ENCODE measurements around the gene ARPC1A. TPM values are rescaled to one million over a fixed set of nuclear protein-coding genes. Genes with fewer than 3 reads are reported as not detected.

The ARPC1A gene
- total RNA-seq, 1 donor from 2014 or later = 131 TPM

- Histone ChIP-seq H3K4me3 (no peak overlapping the region), H3K27me3 (ENCODE audit: low read depth) (no peaks in the 10 kb centered on the region), H3K27ac (replicated peaks) (no peak overlapping the region), H3K9me3 (replicated peaks) (no peaks in the 10 kb centered on the region), H3K36me3 (peaks cover 64% of the 10 kb centered on the region), H3K4me1 (peaks cover 10% of the 10 kb centered on the region)
- DNase-seq = no peak
- intact Hi-C loops (cut with micrococcal nuclease) = no loop called here
- no peak for TF ChIP-seq CTCF (IDR thresholded peaks at IDR 0.05; ENCODE audit: borderline replicate concordance)
Observed at GRCh38 chr7:99387912-99388311, 62.2 kb downstream of the ARPC1A start.

DNA sequence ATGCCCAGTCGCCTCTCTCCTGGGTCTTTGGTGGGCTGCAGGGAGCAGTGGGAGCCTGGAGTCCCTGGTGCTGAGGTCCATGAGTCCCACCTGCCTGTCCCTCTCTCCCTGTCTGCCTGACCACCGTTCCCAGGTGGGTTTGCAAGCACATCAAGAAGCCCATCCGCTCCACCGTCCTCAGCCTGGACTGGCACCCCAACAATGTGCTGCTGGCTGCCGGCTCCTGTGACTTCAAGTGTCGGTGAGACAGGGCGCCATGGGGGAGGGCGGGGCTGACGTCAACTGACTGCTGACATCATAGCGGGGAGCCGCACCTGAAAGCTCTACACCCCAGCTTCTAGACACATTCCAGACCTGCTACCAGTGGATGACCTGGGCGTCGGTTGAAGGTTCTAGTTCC is 64.1 kb downstream of the ARPC1A start:
- Histone ChIP-seq H3K4me3 (no peak overlapping the region), H3K9me3 (replicated peaks) (no peaks in the 10 kb centered on the region), H3K36me3 (peaks cover 75% of the 10 kb centered on the region), H3K4me1 (peaks cover 24% of the 10 kb centered on the region), H3K27me3 (ENCODE audit: low read depth) (no peaks in the 10 kb centered on the region), H3K27ac (replicated peaks) (no peak overlapping the region)
- DNase-seq = no peak
- intact Hi-C loops (cut with micrococcal nuclease) = no loop called here
- no peak for TF ChIP-seq CTCF (IDR thresholded peaks at IDR 0.05; ENCODE audit: borderline replicate concordance)

DNA sequence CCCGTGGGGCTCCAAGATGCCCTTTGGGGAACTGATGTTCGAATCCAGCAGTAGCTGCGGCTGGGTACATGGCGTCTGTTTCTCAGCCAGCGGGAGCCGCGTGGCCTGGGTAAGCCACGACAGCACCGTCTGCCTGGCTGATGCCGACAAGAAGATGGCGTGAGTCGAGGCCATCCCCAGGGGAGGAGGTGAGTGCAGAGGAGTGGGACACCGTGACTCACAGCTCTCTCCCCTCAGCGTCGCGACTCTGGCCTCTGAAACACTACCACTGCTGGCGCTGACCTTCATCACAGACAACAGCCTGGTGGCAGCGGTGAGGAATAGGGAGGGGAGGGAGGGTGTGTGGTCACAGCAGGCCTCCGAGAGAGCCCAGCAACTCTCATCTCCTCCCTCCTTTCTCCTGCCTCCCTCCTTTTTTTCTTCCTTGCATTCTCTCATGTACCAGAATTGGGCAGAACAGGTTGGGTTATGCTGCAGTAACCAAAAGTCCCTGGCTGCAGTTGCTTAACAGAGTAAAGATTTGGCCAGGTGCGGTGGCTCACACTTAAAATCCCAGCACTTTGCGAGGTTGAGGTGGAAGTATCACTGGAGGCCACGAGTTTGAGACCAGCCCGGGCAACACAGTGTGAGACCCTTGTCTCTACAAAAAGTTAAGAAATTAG is 65.4 kb downstream of the ARPC1A start:
- no peak for DNase-seq
- Histone ChIP-seq H3K27ac (replicated peaks) (no peak overlapping the region), H3K36me3 (peaks cover 79% of the 10 kb centered on the region), H3K27me3 (ENCODE audit: low read depth) (no peaks in the 10 kb centered on the region), H3K9me3 (replicated peaks) (no peaks in the 10 kb centered on the region), H3K4me3 (no peak overlapping the region), H3K4me1 (peaks cover 32% of the 10 kb centered on the region)
- intact Hi-C loops (cut with micrococcal nuclease) = no loop called here
- no peak for TF ChIP-seq CTCF (IDR thresholded peaks at IDR 0.05; ENCODE audit: borderline replicate concordance)

DNA sequence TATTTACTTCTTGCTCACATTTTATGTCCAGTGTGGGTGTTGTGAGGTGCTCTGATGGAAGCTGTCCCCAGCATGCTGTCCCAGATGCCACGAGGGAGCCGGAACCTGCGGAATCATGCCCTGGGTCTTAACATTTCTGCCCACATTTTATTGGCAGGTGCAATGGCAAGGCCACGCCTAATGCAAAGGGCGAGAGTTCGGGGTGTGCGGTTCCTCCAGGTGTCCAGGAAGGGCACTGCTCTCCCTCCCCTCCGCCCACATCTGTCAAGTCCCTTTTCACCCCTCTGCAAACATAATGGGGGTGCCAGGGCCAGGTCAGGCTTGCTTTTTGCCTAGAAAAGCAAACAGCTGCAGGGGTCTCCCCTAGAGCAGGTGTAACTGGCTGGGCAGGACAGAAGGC is 66.3 kb downstream of the ARPC1A start:
- Histone ChIP-seq H3K4me3 (peak overlapping the region; percentile 75), H3K27ac (replicated peaks) (peak overlapping the region; percentile 72), H3K36me3 (peaks cover 71% of the 10 kb centered on the region)

DNA sequence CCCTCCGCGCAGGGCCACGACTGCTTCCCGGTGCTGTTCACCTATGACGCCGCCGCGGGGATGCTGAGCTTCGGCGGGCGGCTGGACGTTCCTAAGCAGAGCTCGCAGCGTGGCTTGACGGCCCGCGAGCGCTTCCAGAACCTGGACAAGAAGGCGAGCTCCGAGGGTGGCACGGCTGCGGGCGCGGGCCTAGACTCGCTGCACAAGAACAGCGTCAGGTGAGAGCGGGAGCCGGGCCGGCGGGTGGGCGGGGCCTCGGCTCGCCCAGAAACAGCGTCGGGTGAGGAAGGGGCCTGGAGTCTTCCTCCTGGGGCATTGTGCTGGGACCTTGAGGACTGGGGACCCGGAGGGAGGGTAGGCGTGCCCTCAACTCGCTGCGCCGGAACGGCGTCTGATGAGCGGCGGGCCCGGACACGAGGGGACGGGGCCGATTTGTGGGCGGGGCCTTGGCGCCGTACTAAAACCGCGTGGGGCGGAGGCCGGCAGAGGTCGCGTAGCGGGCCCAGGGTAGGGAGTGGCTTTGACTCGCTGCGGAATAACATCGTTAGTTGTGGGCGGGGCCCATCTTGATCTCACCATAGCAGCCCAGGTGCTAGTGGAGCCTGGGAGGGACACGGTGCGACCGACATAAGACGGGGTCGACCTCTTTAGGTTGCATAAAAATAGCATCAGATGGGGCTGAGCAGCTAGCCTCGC is 67.1 kb downstream of the ARPC1A start:
- Histone ChIP-seq H3K27me3 (ENCODE audit: low read depth) (no peaks in the 10 kb centered on the region), H3K4me1 (peaks cover 32% of the 10 kb centered on the region), H3K9me3 (replicated peaks) (no peaks in the 10 kb centered on the region), H3K36me3 (peaks cover 71% of the 10 kb centered on the region), H3K4me3 (peak overlapping the region; percentile 75), H3K27ac (replicated peaks) (peak overlapping the region; percentile 72)
- DNase-seq = peak; percentile 82
- intact Hi-C loops (cut with micrococcal nuclease) = no loop called here
- peak; percentile 16 for TF ChIP-seq CTCF (IDR thresholded peaks at IDR 0.05; ENCODE audit: borderline replicate concordance)

More for the DNA sequence above, 66.3 kb downstream of the ARPC1A start:
- Histone ChIP-seq H3K27me3 (ENCODE audit: low read depth) (no peaks in the 10 kb centered on the region), H3K4me1 (peaks cover 32% of the 10 kb centered on the region), H3K9me3 (replicated peaks) (no peaks in the 10 kb centered on the region)
- DNase-seq = no peak
- TF ChIP-seq CTCF (IDR thresholded peaks at IDR 0.05; ENCODE audit: borderline replicate concordance) = no peak
- intact Hi-C loops (cut with micrococcal nuclease) = no loop called here
